GM20431 (cell line): Measurements from ENCODE around the gene EEPD1.

Experiments used
- in situ Hi-C: fragments of 300-500 bp; cut with MseI, MboI; formaldehyde crosslinking; loops from one replicate; pipeline ENCODE4 v1.15.0; 2020; ENCODE audit warnings: low sequenced_read_pairs; ENCODE audit not compliant: unreplicated experiment

Gene EEPD1

GRCh38 chr7:36154255-36155212 lies 1.5 kb downstream of the EEPD1 start:
- in situ Hi-C loops = no loop called here

GRCh38 chr7:36155811-36156361 lies 2.8 kb downstream of the EEPD1 start:
- in situ Hi-C loops = no loop called here

DNA sequence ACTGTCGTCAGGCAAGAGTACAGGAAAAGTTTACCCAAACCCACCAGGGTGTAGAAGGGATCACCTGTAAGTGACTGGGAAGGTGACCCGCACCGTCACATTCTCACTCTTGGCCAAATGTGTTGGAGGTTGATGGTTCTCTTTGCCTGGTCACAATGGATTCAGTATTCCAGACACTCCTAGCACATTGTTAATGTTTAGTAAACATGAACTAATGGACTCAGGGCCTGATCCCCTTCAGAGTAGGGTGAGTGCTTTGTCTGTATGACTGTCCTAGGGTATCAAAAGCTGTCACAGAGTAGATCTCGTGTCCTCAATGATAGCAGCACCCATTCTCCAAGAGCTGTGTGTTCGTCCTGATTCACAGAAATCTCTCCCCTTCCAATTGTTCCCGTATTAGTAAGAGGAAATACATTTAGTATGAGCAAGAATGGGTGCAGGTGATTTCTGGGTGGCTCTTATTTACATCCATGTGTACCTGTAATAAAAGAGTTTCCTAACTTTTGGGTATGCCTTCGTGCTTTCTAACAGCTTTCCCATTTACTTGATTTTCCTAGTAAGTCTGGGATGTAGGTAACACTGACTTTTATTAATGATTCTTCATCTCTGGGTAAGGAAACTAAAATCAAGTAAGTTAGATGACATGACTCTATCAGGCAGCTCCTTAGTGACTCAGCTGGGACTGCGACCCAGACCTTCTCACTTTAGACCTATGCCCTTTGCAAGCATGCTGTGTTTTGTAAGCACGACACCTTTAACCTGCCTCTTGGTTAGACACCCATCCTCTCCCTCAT lies 4.7 kb downstream of the EEPD1 start:
- in situ Hi-C loops = no loop called here

DNA sequence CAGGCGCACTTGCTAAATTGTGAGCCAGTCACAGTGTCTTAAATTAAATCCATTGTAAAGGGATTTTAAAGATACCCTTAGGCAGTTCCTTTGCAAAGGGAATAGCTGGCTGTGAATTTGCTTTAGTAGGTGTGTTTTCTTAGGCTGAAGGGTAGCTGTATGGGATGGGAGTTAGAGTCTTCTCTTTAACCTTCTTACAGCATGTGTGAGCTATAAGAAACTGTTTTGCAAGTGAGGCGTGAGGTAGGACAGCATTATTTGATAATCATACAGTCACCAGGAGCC lies 5.2 kb downstream of the EEPD1 start:
- in situ Hi-C loops = no loop called here

GRCh38 chr7:36159618-36160017 lies 6.6 kb downstream of the EEPD1 start:
- in situ Hi-C loops = no loop called here

GRCh38 chr7:36160313-36160712 lies 7.3 kb downstream of the EEPD1 start:
- in situ Hi-C loops = no loop called here

GRCh38 chr7:36161996-36162395 lies 8.9 kb downstream of the EEPD1 start:
- in situ Hi-C loops = no loop called here

DNA sequence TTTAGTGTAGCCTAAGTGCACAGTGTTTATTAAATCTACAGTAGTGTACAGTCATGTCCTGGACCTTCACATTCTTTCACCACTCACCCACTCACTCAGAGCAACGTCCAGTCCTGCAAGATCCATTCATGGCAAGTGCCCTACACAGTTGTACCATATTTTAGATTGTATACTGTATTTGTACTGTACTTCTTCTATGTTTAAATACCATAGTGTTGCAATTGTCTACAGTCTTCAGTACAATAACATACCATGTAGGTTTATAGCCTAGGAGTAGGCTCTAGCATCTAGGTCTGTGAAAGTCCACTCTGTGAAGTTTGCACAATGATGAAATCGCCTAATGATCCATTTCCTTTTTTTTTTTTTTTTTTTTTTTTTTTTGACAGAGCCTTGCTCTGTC lies 12.0 kb downstream of the EEPD1 start:
- in situ Hi-C loops = no loop called here

GRCh38 chr7:36165802-36166201 lies 12.7 kb downstream of the EEPD1 start:
- in situ Hi-C loops = no loop called here

DNA sequence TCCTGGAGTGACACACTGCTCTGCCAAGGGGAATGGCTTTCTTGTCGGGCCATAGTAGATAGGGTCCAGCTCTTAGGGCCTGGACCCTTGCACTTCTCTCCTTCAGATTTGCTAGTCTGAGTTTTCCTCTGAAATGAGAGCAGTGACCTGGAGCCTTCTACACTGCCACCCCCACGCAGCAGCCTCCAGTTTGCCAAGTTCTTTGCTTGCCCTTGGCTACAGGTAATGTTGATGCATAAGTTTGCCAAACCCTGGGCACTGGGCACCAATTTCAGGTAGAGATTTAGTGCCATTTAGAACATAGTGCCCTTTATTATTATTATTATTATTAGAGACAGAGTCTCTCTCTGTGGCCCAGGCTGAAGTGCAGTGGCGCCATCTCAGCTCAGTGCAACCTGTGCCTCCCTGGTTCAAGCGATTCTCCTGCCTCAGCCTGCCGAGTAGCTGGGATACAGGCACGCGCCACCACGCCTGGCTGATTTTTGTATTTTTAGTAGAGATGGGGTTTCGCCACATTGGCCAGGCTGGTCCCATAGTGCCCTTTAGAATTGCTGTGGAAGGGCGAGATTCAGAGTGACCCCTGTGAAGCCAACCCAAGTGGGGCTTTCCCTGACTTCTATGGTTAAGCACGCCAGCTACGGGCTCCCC lies 14.5 kb downstream of the EEPD1 start:
- in situ Hi-C loops = no loop called here

DNA sequence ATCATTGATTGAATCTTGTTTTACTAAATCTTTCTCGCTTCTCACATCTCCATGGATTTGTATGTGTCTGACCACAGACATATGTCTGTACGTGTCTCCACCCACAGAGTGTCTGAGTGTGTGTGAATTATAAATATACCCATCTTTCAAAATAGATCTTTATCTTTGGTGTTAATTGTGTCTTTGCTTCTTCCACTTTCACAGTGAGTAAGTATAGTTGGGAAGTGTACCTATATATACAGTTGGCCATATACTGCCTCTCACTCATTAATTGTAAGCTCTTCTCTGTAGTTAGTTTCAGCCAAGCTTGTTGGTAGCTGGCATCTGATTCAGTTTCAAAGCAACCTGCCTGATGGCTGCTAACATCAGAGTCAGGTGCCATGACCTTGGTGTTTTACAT lies 18.4 kb downstream of the EEPD1 start:
- in situ Hi-C loops = no loop called here

DNA sequence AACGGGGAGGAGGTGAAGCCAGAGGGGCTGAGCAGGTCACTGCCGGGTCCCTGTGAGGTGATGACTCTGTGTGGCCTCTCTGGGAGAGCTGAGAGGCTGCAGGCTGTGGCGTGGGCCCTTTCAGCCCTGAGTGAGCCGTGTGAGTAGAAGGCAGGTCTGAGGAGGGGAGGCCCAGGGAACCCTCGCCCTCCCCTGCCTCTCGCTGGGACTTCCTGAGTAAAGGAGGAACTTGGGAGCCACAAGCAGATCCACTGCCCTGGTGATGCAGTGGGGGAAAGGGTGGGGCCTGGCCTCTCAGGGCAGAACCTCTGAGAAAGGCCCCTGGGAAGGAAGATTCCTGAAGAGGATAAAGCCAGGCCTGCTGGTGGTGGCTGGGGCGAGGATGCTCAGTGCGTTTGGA lies 22.8 kb downstream of the EEPD1 start:
- in situ Hi-C loops = no loop called here

DNA sequence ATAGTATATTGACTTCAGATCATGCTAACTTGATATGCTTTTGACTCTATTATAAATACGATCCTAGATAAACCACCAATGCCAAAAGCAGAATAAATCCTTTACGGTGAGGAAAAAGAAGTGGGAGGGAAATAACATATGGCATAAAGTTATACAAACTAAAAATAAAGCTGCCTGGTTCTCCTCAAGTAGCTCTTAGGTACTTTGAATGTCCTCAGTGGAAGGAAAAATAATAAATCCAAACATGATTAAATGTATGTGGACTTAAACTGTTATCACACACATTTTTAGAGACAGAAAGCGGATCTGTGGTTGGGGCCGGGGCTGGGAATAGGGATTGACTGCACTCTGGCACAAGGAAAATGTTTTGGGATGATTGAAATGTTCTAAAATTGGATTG lies 23.6 kb downstream of the EEPD1 start:
- in situ Hi-C loops = no loop called here

DNA sequence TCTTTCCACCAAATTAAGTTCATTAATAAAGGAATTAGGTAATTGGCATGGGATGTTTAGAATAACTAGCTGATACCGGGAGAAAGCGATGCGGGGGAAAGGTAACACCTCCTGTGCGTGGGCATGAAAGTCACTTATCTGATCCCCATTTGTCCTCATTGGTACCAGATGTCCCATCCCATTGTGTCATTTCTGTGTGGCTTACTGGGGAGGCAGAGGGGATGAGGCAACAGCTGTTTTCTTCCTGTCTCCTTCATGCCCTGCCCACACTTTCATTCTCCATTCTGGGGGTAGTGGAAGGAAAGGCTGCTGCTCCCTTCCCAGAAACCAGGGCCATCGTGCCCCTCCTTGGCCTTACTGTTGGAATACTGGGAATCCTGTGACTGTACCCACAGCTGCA lies 27.1 kb downstream of the EEPD1 start:
- in situ Hi-C loops = no loop called here

- in situ Hi-C loops = no loop called here
Observed at GRCh38 chr7:36181668-36182067, 28.6 kb downstream of the EEPD1 start.

- in situ Hi-C loops = no loop called here
Observed at GRCh38 chr7:36182854-36183604, 30.0 kb downstream of the EEPD1 start.

- in situ Hi-C loops = no loop called here
Observed at GRCh38 chr7:36185092-36185491, 32.0 kb downstream of the EEPD1 start.

GRCh38 chr7:36185756-36186155 lies 32.7 kb downstream of the EEPD1 start:
- in situ Hi-C loops = no loop called here

GRCh38 chr7:36186359-36187121 lies 33.5 kb downstream of the EEPD1 start:
- in situ Hi-C loops = no loop called here
